Parathyroid adenoma (tissue), 2 donors: Measurements from ENCODE around the gene SELENOV.

Source experiments
- H2AFZ ChIP-seq: fragments of 300-600 bp; sonication (generic); one replicate; pipeline ENCODE4 v1.7.0; 2017; ENCODE audit warnings: antibody characterized with exemption, mild to moderate bottlenecking
- H3K27ac ChIP-seq: fragments of 300-600 bp; sonication (generic); one replicate; pipeline ENCODE4 v1.7.0; 2017
- H3K27me3 ChIP-seq: fragments of 300-600 bp; sonication (generic); one replicate; pipeline ENCODE4 v1.7.0; 2017; ENCODE audit warnings: low read length; ENCODE audit not compliant: control insufficient read depth, insufficient read depth
- H3K36me3 ChIP-seq: fragments of 300-600 bp; sonication (generic); one replicate; pipeline ENCODE4 v1.7.0; 2017; ENCODE audit warnings: low read length; ENCODE audit not compliant: control insufficient read depth, insufficient read depth
- H3K4me1 ChIP-seq: fragments of 300-600 bp; sonication (generic); one replicate; pipeline ENCODE4 v1.7.0; 2017; ENCODE audit warnings: control low read depth
- H3K4me2 ChIP-seq: fragments of 300-600 bp; sonication (generic); one replicate; pipeline ENCODE4 v1.7.0; 2017; ENCODE audit warnings: low read length
- H3K4me3 ChIP-seq: fragments of 300-600 bp; sonication (generic); one replicate; pipeline ENCODE4 v1.7.0; 2017; ENCODE audit warnings: low read depth, low read length
- H3K79me2 ChIP-seq: fragments of 300-600 bp; sonication (generic); one replicate; pipeline ENCODE4 v1.7.0; 2017; ENCODE audit warnings: control low read depth
- H3K9ac ChIP-seq: fragments of 300-600 bp; sonication (generic); one replicate; pipeline ENCODE4 v1.7.0; 2017; ENCODE audit warnings: mild to moderate bottlenecking
- H3K9me3 ChIP-seq: fragments of 300-600 bp; sonication (generic); one replicate; pipeline ENCODE4 v1.7.0; 2017; ENCODE audit warnings: low read length; ENCODE audit not compliant: control insufficient read depth
- TF ChIP-seq, protein P1 (sequence below): fragments of 300-600 bp; sonication (generic); IDR thresholded peaks from one replicate; pipeline ENCODE4 v1.7.0; 2017; ENCODE audit warnings: antibody characterized with exemption, mild to moderate bottlenecking
- donor health status: primary hyperparathyroidism.

Gene SELENOV

DNA sequence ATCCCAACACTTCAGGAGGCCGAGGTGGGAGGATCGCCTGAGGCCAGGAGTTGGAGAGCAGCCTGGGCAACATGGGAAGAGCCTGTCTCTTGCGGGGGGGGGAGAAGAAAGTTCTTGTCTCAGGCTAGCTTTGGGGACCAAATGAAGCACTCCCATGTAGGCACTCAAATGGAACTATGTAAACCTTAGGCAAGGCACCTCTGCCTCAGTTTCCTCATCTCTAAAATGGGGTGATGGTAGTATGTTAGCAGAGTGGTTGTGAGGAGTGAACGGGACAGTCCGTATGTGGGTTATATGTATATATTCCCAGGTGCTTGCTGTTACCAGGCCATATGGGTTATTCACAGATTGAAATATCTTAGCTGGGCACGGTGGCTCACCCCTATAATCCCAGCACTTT lies 22.7 kb upstream of the SELENOV start:
- Histone ChIP-seq H3K4me3 (no peak overlapping the region), H3K36me3 (no peaks in the 10 kb centered on the region), H3K9me3 (no peaks in the 10 kb centered on the region), H3K9ac (no peak overlapping the region), H3K79me2 (no peaks in the 10 kb centered on the region), H3K4me2 (no peak overlapping the region), H2AFZ (no peak overlapping the region), H3K27ac (no peak overlapping the region), H3K27me3 (no peaks in the 10 kb centered on the region), H3K4me1 (no peaks in the 10 kb centered on the region)
- TF ChIP-seq, protein P1, sequence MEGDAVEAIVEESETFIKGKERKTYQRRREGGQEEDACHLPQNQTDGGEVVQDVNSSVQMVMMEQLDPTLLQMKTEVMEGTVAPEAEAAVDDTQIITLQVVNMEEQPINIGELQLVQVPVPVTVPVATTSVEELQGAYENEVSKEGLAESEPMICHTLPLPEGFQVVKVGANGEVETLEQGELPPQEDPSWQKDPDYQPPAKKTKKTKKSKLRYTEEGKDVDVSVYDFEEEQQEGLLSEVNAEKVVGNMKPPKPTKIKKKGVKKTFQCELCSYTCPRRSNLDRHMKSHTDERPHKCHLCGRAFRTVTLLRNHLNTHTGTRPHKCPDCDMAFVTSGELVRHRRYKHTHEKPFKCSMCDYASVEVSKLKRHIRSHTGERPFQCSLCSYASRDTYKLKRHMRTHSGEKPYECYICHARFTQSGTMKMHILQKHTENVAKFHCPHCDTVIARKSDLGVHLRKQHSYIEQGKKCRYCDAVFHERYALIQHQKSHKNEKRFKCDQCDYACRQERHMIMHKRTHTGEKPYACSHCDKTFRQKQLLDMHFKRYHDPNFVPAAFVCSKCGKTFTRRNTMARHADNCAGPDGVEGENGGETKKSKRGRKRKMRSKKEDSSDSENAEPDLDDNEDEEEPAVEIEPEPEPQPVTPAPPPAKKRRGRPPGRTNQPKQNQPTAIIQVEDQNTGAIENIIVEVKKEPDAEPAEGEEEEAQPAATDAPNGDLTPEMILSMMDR = no peak

DNA sequence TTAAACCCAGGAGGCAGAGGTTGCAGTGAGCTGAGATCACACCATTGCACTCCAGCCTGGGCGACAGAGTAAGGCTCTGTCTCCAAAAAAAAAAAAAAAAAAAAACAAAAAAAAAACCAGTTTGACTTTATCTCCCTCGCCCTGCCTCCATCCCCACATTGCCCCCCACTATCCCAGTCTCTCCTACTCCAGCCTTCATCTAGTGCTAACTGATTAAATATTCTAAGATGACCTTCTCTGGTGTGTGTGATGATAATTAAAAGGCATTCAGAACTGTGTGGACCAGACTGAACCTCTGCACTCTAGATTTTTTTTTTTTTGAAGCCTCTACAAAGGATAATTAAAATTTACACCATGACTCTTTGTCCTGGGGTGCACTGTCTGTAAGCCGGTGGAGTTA lies 22.2 kb upstream of the SELENOV start:
- Histone ChIP-seq H3K4me1 (no peaks in the 10 kb centered on the region), H3K27me3 (no peaks in the 10 kb centered on the region), H3K27ac (no peak overlapping the region), H3K4me3 (no peak overlapping the region), H3K9me3 (no peaks in the 10 kb centered on the region), H3K4me2 (no peak overlapping the region), H3K9ac (no peak overlapping the region), H3K79me2 (no peaks in the 10 kb centered on the region), H2AFZ (no peak overlapping the region), H3K36me3 (no peaks in the 10 kb centered on the region)
- TF ChIP-seq, protein P1 = no peak

DNA sequence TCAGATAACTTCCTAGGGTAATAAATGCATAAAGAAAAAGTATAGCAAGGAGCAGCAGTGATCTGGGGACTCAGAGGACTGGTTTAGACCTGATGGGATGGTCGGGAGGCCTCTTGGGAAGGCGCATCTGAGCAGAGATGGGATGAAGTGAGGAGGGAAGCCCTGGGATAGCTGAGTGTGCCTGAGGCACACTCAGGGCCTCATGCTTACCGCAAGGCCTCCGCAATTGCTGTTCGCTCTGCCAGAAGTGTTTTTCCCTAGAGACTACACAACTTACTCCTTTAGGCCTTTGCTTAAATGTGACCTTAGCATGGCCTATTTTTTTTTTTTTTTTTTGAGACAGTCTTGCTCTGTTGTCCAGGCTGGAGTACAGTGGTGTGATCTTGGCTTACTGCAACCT lies 20.3 kb upstream of the SELENOV start:
- no peak overlapping the region for H2AFZ ChIP-seq
- no peak overlapping the region for H3K4me2 ChIP-seq
- TF ChIP-seq, protein P1 = no peak
- no peaks in the 10 kb centered on the region for H3K79me2 ChIP-seq
- H3K27me3 ChIP-seq = no peaks in the 10 kb centered on the region
- peaks cover 9% of the 10 kb centered on the region for H3K4me1 ChIP-seq
- H3K9me3 ChIP-seq = no peaks in the 10 kb centered on the region
- no peak overlapping the region for H3K9ac ChIP-seq
- no peaks in the 10 kb centered on the region for H3K36me3 ChIP-seq
- H3K27ac ChIP-seq = no peak overlapping the region
- H3K4me3 ChIP-seq = no peak overlapping the region

DNA sequence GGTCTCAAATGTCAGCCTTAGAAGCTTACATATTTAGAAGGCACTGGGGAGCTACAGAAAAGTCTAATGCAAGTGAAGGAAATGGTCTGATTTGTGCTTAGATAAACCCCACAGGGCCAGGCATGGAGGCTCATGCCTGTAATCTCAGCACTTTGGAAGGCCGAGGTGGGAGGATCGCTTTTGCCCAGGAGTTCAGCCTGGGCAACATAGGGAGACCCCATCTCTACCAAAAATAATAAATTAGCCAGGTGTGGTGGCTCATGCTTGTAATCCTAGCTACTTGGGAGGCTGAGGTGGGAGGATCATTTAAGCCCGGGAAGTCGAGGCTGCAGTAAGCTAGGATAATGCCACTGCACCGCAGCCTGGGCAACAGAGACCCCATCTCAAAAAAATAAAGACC lies 18.9 kb upstream of the SELENOV start:
- Histone ChIP-seq H3K9ac (no peak overlapping the region), H3K27me3 (no peaks in the 10 kb centered on the region), H2AFZ (no peak overlapping the region), H3K79me2 (no peaks in the 10 kb centered on the region), H3K9me3 (no peaks in the 10 kb centered on the region), H3K4me2 (no peak overlapping the region), H3K36me3 (no peaks in the 10 kb centered on the region), H3K4me1 (peaks cover 9% of the 10 kb centered on the region), H3K4me3 (no peak overlapping the region), H3K27ac (no peak overlapping the region)
- TF ChIP-seq, protein P1 = no peak

DNA sequence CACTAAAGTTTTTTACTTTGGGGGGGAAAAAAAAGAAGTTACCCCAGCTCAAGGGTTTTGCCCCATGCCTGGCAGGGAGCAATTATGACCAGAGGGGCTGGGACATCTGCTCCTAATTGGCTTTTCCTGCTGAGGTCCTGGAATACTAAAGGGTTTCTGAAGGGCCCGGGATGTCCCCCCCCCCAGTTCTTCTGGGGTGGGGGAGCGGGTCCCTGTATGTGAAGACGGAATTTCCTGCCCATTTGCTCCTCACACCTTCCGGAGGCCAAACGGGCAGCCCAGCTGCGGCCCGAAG lies 17.3 kb upstream of the SELENOV start:
- Histone ChIP-seq H3K9me3 (no peaks in the 10 kb centered on the region), H3K79me2 (no peaks in the 10 kb centered on the region), H3K27me3 (no peaks in the 10 kb centered on the region), H2AFZ (peak overlapping the region; percentile 58), H3K9ac (no peak overlapping the region), H3K4me2 (peak overlapping the region; percentile 13), H3K4me1 (peaks cover 9% of the 10 kb centered on the region), H3K27ac (no peak overlapping the region), H3K36me3 (no peaks in the 10 kb centered on the region), H3K4me3 (no peak overlapping the region)
- TF ChIP-seq, protein P1 = no peak
